Middle frontal gyrus (tissue), 1 donor: ENCODE measurements around the gene FAM204A.

Source experiments
- DNase-seq: peaks from one replicate; pipeline ENCODE4 v3.0.0-alpha.2; 2015; ENCODE audit warnings: low spot score; ENCODE audit errors: extremely low spot score

The FAM204A gene

GRCh38 chr10:118341791-118342637, at the start of gene FAM204A:
Gene FAM204A (minus strand): TSS chr10:118342324. CDS start chr10:118336415, 5,909 bp downstream.
- DNase-seq: peak; percentile 89

DNA sequence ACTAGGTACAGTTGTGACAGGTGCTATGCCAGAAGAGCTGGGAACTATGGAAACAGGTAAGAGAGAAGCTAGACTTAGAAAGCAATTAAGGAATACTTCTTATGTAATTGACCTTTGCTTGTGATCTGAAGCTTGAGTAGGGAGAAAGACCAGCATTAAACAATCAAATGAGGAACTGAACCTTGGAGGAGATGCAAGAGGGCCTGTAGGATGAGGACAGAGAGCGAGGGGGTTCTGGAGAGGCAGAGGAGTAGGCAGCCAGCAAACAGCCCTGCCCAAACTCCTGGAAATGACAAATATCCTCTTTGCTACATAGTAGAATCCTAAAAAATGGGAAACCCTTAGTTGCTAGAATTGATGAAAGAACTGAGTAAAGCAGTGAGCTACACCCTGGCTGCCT, 41.6 kb upstream of the FAM204A start:
- no peak for DNase-seq

DNA sequence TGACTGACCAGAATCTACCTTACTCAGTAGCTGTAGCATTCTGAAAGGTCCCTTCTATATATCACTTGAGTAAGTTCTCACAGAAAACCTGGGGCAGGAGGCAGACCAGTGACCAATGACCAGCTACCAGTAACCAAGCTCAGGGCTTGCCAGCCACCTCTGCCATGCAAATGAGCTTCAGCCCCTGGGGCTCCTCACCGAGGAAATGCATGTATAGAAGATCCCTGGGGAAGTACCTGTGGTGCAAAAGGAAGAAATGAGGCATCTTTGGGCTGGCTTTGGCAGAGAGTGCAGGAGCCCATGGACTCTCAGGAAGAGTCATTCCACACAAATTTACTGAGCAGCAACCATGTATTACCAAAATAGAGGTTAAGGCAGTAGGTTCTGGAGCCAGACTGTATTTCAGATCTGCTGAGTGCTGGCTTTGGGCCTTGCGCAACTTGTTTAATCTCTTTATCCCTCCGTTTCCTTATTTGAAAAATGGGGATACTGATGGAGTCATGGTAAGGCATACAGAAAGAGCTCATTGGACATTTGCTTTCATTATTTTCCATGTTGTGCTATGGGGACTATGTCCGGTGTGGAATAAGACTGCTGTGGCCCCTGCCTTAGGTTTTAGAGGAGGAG, 41.1 kb upstream of the FAM204A start:
- DNase-seq: no peak

DNA sequence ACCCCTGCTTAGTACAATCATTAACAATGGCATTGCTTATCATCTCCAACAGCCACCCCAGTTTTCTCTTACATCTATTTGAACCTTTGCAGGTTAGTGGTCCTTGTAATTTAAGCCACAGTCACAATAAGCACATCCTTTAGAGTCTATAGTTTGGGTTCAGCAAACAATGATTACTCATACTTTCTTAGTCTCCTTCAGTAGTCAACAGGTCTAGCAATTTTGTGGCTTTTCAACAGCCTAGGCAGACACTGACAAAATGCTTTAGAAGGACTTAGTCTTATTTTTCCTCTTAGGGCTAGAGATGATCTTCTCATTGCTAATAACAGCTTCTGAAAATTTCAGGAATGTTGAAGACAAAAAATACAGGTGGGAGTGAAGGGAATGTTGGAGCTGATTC, 32.3 kb upstream of the FAM204A start:
- DNase-seq: no peak

GRCh38 chr10:118373786-118374185, 31.7 kb upstream of the FAM204A start:
- DNase-seq: no peak

DNA sequence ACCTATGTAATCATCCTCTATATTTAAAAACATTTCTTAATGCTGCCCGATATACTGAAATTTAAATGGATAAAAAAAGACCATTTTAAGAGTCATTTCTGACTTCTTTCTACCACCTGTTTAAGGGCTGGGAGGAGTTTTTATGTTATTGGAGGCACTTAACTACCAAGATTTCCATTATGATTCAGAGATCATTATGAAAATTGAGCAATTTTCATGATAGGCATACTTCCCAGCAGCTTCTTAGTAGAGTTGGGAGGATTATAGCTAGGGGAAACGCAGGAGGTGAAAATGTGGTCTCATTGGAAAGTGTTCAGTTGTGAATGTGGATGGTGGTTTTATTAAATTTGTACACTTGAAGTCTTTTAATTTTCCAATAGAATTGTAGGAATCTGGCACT, 28.4 kb upstream of the FAM204A start:
- no peak for DNase-seq

GRCh38 chr10:118369641-118370205, 27.6 kb upstream of the FAM204A start:
- DNase-seq: no peak

DNA sequence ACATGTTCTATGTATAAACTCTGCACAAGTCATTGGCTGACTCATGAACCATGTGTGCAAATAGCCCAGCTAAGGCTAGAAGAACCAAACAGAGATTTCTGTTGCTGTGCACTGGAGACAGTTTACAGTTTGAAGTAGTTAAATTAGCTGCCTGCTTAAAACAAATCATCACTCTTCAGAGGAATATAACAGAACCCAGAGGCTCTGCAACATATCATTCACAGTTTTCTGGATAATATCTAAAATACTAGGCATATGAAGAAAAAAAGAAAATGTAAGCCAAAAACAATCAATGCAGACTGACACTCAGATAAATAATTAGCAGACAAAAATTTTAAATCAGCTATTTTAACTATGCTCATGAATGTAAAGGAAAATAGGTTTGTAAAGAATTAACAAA, 23.6 kb upstream of the FAM204A start:
- no peak for DNase-seq

GRCh38 chr10:118362103-118362502, 20.0 kb upstream of the FAM204A start:
- no peak for DNase-seq

- no peak for DNase-seq
These were observed 16.2 kb upstream of the FAM204A start for GRCh38 chr10:118358327-118358726.

DNA sequence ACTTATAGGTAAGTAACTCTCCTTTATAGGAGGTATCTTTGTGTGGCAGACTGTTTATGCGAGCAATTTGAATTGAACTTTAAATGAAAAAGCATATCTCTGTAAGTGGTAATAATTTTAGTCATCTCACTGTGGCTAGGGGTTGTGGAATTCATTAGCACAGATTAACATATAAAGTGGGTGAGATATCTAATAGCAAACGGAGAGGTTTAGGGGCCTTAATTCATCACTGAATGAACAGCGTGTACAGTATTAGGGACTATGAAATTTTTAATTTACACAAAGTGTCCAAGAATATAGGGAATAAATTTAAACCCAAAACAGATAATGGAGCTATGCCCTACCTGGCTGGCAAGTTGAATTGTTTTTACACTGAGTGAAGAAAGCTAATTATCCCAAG, 15.7 kb upstream of the FAM204A start:
- DNase-seq: no peak

DNA sequence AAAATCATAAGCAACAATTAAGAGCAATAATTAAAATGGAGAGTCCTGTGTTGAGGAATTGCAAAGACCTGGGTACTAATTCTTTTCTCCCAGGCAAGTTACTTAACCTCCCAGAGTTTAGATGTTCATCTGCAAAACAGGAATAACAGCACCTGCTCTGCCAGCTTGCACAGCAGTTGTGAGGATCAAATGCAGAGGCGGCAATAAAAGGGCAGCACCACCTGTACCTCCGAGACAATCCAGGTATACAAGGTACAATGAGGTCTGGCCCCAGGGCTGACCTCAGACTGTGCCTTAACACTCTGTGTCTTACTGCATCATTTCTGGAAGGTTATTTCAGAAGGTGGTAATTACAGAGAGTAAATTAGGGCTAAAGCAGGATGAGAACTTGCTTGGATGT, 14.5 kb upstream of the FAM204A start:
- DNase-seq: no peak

DNA sequence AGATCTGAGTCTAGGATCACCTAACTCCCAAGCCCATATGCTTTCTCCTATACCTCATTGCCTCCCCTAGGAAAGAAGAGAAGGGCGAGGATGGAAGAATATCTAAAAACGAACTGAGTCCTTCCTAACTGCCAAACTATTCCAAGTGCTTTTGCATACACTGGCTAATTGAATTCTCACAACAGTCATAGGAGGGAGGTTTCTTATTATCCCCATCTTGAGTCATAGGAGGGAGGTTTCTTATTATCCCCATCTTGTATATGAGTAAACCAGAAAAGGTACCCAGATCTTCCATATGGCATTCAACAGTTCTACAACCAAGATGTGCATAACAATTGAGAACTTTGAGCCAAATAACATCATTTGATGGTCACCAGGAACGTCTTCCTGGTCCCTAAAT, 13.1 kb upstream of the FAM204A start:
- DNase-seq: no peak

- no peak for DNase-seq
These were observed 7.1 kb upstream of the FAM204A start for GRCh38 chr10:118349235-118349634.

DNA sequence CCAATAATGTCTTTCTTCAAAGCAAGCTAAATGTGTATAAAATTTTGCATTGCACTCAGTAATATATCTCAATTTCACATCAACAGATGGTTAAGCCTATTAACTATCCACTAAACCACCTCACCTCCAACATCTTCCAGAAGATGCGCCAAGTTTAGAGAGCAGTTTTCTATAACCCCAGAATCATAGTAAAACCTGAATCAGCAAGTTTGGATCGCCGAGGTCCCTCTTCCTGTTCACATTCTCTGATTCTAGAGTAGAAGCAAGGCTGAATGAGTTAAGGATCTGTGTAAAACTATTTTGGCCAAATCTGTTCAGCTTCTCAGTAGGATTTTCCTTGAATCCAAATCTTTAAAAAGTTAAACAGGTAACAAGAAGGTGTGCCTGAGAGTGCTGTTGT, 1.4 kb upstream of the FAM204A start:
- no peak for DNase-seq

- DNase-seq: no peak
These were observed 991 bp upstream of the FAM204A start for GRCh38 chr10:118343115-118343514.

- no peak for DNase-seq
These were observed 505 bp upstream of the FAM204A start for GRCh38 chr10:118342638-118343020.

DNA sequence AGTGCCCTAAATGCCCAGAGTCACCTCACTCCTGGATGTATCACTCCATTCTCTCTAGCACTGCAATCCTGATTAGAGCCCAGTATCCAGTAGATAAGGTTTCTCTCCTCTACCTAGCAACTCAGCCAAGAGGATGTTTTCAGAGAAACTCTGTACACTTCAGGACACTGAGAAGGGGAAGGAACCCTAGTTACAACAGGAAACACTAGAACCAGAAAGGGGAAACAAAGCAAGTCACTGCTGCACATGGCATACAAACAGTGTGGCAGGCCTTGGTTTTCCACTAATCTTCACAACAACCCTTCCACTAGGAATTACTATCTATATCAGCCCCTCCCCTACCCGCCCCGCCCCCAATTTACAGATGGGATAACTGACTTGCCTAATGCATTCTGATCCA, 1.6 kb downstream of the FAM204A start:
- DNase-seq: no peak

DNA sequence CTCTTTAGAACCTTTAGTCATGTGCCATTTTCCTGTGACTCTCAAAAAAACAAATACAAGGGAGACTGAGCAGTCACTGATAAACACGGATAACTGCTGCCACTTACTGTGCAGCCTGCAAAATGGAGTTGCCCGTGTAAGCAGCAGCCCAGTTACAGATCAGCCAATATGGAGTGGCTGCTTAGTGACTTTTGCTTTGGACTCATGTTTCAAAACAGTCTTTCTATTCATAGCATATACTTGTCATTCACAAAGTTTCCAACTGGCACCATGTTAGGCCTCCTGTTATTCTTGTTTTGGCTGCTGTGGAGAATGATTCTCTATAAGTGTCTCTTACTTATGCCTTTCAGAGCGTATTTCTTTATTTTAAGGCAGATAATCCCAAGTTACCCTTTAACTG, 3.0 kb downstream of the FAM204A start:
- DNase-seq: no peak

DNA sequence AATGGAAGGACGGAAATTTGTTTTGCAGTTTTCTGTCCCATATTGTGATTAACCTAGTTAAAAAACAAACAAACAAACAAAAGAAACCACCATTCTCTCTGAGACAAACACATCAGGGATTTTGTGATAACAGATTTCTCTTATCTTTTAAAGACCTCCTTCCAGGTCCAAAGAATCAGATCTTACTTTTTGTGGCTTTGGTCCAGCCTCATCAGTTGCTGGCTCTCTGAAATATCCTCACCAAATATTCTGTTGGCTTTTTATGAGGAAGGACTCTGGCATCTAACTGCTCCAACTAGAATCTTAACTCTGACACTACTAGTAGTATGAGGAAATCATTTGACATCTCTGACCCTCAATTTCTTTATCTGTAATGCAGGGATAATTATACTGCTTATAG, 4.8 kb downstream of the FAM204A start:
- DNase-seq: no peak

GRCh38 chr10:118333871-118334270, 8.3 kb downstream of the FAM204A start:
- DNase-seq: no peak

GRCh38 chr10:118332948-118333710, 9.0 kb downstream of the FAM204A start:
- no peak for DNase-seq
